ENCODE measurements around the gene ELAVL2.

Gene ELAVL2

DNA sequence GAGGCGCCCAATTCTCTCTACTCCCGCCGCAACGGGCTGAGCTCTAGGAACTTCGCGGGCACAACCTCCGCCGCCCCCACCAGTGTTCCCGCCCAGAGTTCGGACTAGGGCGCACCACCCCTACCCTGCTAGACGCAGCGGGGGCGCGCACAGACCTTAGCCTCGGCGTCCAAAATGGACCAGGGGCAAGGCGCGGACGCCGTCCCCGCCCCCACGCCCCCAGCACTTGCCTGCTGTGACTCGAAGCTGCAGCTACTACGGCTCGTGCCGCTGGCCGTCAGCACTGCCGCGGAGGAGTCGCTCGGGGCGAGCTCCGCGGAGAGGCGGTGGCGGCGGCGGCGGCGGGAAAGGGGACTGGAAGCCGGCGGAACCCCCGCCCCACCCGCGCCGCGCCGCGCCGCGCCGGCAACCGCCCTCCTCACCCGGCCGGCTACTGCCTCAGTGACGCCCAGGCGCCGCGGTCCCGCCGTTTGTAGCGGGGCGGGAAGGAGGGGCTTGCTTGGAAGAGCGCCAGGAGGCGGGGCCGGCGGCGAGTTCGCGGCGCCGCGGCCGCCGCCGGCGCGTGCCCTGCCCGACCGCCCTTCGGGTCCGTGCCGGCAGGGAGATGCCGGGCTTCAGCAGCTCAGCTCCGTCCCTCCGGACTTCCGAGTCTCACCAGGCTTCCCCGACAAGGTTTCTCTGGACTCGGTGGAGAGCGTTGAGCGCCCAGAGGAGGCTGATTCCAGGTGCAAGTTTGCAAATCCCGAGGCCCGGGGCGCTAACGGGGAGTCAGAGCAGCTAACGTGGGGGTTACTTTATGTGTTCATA is 4.5 kb downstream of the ELAVL2 start:
- DNase-seq, result no peak

DNA sequence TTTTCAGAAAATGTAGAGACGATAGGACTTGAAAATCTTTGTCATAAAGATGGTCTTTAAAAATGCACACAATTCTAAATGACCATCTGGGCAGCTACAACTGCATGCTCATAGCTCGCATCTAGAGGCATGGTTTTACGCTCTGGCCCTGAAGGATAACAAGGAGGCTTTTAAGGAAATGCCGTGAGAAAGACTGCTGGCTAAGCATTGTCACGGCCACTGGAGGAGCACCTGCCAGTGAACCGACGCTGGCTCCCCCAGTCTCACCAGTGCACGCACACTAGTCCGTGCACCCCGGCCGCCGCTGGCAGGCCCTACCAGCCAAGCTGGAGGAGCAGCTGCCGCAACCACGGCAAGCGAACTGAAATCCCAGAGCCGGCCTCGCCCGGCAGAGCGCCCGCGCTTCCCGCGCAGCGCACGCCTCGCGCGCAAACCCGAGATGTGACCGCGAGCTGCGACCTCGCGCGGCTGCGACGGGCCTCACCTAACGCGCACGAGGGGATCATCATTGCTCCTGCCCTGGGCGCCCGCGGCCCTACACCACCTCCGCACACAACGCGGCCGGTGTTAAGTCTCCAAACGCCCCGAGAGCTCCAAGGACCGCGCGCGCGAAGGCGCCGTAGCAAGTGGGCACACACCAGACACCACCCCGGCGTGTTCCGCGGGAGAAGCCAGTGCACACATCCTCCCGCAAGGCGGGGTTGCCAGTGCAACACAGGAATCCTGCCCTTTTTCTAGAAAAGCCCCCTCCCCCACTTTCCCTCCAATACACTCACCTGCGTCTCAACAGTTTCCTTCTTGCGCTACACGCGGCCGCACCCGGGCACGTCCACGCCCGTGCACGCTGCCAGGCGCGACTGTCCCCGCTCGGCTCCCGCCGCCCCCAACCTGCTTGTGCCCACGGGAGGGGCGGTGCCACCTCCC is 5.3 kb downstream of the ELAVL2 start:
- no peak for DNase-seq

DNA sequence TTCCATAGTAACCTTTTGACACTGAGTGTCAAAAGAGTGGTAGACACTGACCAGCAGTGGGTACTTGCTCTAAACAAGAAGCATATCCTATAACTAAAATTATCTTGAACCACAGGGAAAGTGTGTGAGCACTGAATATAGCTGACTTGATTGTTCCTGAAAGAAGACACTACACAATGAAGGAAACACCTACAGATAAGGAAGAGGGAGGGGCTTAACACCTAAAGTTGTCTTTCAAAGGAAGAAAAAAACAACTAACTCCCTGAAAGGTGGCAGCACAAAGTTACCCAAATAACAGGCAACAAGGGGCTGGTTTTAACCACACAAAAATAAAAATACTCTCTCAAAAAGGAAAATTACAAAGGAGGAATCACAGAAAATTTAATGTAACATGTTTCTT is 6.6 kb downstream of the ELAVL2 start:
- DNase-seq, result no peak

DNA sequence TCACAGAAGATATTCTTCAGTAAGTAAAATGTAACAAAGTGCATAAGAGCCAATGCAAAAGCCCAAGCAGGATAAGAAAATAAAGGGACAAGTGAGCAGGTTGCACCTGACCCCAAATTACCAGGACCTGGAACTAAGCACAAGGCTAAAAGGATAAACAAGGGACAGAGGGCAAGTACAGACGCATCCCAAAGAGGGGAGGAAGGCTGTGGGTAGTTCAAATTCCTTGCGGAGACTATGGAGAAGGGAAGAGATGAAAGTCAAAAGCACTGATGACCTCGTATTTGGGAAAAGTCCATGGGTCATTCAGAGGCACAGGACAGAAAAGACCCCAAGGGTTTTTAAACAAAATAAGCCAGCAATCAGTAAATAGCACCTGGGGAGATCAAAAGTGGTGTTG is 11.8 kb downstream of the ELAVL2 start:
- no peak for DNase-seq

DNA sequence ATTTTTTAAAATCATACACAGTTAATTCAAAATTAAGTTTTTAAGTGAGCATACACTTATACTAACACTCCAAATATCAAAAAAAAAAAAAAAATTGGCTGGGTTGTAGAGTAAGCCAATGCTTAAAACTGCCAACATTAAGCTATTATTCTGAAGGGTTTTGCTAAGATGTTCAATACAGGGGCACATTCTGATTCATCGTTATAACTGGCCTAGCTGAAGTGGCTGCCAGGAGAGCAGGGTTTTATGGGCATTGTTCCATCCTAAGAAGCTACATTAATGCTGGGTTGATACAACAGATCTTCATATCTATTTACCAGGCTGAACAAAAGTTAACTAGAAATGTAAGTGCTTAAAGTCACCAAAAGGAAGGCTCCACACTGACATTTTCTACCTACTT is 13.4 kb downstream of the ELAVL2 start:
- no peak for DNase-seq

DNA sequence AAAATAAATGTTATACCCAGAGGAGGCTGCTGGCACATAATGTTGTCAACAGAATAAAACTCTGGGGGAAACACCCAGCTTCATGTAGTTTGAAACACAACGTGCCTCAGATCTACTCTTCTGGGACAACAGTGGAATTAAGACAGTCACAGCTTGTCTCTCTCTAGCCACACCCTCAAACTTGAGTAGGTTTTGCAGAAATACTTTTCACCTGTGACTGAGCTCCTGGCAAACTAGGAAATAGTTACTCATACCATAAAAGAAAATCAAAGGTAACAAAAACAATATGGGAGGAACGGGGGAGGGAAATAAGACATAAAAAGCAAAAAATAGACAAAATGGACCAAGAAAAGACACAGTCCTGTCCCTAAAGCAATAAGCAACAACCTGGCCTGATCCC is 14.4 kb downstream of the ELAVL2 start:
- DNase-seq, result no peak

DNA sequence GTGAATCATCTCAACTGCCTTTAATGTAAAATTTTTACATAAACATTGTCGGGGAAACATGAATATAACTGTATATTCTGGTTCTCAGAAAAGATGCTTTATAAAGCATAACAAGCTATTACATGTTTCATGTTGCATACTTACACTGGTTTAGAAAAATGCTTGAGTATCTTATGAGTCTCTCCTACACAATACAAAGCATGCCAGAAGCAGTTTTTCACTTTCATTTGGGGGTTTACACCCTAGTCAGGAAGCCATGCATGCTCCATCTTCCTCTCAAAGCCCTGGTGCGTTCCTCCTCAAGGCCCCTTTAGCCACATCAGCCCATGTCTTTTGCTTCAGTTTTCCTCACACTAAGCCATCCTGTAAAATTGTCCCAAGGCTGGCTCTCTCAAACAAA is 22.8 kb downstream of the ELAVL2 start:
- DNase-seq, result no peak

DNA sequence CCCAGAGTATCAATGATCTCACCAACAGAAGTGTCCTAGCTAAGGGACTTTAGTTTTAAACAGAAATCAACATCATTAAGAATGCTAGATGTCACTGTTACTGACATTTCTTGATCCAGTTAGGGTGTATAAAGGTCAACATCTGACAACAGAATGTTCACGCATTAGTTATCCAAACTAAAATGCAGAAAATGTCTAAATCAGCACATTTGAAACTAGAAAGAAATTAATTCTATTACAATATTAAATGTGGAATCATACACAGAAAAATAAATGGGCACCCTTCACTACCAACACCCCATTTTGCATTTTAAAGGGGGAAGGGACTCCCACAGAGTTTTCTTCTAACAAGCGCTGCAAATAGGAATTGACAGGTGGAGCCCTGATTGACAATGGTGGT is 24.5 kb downstream of the ELAVL2 start:
- DNase-seq, result no peak

DNA sequence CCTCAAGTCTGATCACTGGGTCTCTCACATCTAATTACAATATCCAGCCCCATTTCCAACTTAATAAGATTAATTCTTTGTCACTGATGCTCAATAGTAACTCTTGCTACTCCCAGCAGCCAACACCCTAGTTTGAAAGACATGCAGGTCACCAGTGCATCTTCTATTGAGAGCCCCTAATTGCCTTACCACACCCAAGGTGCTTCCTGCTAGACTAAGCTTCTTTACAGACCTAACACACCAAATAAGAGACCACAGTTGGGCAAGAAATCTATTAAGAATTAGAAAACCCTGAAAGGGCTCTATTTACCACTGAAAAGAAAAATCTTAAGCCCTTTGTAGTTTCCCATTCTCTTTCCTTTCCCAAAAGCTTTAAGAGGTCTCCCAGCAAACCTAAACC is 26.5 kb downstream of the ELAVL2 start:
- no peak for DNase-seq

DNA sequence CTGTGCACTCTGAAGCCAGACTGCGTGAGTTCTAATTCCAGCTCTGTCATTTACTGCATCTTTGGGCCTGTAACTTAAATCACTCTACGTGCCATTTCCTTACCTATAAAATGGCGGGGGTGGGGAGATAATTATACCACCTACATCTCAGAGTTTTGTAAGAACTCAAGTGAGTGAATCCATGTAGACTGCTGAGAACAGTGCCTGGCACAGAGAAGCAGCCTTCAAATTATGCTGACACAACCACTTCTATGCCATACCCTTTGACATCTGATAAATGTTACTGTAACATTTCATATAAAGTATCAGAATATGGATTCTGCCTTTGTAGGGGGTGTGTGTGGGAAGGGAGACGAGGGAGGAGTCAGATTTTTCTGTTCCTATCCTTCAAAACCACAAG is 27.7 kb downstream of the ELAVL2 start:
- DNase-seq, result no peak

DNA sequence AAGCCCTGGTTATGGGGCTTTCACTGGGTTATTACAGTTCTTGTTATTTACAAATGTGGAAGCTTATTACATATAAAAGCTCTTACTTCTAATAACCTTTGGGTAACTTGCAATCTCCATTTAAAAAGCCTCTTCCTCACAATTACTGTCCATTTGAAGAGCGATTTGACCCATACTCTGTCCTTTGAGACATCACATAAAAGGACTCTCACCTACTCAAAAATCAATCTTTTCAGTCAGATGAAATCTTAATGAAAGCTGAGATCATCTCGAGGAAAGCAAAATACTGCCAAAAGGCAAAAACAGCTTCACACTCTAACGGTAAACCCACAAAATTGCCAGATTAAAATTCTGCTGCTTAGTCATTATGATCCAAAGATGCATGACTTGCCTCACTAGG is 29.8 kb downstream of the ELAVL2 start:
- no peak for DNase-seq

DNA sequence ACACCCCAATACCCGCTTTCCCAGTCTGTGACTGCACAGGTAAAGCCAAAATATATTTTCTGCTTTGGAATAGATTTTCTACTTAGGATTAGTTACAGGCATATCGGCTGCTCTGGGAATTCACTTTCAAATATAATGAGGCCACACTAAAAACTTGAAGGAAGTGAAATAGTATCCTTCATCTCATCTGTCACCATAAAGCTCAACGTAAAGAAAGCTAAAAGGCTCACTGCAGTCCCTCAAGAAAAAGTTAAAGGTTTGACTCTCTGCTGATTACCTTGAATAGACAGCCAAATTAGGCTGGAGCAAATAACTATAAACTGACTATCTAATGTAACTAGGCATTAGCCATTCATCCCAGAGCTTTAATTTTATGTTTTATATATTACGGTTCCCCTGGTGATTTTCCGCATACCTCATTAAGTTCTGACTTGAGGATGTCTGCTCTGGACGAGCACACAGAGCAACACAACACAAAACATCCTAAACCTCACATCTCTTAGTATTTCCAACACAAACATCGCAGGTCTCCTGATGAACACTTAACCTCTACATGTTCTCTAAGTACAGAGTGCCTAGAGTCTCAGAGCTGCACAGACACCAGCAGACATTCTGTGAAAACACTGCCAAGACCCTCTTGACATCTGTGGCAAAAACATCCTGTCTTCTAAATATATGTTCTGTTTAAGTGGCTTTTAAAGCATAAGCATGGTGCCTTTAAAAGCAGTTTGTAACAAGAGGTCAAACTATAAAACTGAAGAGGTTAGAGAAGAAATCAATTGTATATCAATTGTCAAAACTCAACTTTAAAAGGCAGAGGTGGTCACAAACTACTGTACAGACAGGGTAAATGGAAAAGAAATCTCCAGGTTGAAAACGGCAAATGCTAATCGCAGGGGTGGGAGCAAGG is 35.4 kb downstream of the ELAVL2 start:
- no peak for DNase-seq

DNA sequence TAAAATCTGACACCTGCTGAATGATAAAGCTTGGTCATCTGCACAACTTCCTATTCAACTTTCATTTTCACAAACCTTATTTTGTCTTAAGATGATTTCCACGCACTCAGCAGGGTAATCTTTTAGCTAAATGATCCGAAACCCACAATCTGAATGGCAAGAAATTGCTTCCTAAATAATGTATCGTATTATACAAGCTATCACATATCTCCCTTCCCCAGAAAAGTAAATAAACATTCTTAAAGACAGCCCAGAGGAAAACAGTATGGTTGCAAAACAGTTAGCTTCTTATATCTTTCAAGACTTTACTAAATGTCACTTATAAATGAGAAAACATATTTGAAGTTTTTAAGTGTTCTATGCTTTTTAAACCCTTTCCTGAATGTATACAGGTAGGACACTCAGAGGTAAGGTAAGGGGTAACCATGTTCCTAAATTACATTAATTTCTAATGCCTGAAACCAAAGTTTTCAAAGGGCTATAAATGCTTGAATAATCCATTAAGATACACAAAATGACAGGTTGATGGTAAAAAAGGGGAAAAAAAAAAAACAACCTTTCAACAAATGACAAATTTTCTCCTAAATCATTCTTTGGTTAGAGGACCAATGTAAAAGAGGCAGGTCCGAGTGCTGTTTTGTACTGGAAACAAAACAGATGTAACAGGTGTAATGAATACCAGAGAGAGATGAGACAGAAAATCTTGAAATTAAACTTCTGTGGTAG is 36.3 kb downstream of the ELAVL2 start:
- DNase-seq, result no peak

DNA sequence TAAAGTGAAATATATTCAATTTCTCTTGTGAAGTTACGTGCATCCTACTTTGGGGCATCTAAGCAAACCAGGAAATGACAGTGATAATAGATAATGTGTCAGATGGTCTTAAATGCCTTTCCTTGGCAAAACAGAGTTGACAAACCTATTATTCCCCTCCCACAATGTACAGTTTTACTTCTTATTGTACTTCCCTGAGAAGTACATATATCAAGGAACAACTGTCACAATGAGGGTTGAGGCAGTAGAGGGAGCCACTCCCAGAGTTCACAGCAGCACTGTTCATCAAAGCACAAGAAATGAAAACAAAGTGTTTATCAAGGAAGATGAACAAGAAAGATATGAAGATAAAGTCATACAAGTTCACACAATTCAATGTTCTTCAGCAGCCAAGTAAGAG is 41.1 kb downstream of the ELAVL2 start:
- DNase-seq, result no peak

DNA sequence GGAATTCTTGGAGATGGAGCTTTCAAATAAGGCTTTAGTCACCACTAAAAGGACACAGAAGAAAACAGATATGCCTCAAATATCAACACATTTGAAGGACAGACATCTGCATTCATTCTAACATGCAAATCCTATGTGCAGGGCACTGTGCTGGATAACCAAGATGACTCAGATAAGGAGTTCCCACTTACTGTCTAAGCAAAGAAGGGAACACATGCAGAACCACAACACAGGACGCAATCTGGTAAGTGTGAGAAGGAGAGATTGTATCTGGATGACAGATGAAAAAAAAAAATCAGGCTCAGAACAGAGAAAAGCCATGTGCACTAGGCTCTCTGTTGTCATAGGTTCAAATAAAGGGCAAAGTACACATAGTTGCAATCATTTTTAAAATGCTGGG is 42.5 kb downstream of the ELAVL2 start:
- no peak for DNase-seq

DNA sequence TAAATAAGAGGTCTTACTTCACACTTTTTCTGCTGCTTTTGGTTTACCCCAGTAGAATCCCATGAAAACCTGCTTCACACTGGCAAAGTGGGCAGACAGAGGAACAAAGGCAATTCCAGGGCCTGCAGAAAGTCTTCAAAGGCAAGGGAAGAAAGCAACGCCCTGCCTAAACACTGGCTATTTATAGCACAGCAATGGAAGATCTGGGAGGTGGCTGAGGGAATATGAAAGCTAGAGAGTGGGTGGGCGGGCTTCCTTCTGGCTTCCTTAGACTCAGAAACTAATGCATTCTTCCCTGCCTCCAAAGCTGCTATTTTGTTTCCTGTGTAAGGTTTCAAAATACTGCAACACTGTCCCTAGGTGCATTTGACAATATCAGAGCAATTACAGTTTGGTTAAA is 46.8 kb downstream of the ELAVL2 start:
- no peak for DNase-seq

DNA sequence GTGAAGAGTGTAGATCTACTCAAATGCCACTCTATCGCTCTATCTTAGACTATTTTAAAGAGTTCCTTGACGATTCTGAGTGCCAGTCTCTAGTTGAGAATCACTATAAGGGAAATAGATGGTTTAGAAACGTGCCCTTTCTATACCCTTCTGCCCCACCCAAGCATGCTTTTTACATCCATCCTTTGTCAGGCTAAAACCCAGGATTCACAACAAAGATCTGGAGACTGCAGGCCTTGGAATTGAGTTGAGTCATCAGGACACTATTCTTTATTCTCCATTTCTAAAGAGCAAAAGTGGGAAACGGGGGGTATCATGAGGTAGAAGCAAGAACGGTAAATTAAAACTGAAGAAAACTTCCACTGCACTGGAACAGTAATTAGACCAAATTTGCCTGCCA is 48.7 kb downstream of the ELAVL2 start:
- DNase-seq, result no peak

DNA sequence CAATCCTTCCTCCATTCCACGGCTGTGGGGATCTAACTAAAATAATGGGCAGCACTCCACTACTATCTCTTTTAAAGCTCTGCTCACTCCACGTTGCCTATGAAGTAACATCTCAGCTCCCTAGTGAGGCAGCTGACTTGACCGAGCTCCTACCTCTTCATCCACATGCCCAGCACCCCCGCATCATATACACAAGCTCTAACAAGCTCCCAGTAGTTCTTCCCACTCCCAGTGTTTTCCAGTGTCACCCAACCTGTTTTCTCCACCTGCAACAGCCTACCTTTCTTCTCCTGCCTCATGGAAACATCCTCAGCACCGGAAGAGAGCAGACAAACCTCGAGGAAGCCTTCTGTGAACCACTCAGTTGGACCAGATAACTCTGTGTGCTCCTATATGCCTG is 50.5 kb downstream of the ELAVL2 start:
- DNase-seq, result no peak

DNA sequence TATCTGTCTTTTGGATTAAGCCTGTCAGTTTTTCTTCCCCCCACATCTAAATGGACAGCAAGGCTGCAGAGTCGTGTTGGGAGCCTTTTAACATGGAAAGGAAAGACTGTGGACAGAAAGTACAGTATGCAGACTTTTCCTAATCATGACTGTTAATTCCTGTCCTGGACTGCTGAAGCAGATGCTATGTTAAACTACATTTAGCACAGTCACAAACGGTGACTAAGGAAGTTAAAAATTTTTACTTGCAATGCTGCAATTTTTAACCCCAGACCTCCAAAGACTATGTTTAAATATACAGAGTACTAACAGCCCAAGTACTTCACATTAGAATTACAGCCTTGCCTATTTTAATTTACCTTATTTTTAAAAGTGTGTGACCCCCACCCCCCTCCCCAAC is 51.8 kb downstream of the ELAVL2 start:
- DNase-seq, result no peak

DNA sequence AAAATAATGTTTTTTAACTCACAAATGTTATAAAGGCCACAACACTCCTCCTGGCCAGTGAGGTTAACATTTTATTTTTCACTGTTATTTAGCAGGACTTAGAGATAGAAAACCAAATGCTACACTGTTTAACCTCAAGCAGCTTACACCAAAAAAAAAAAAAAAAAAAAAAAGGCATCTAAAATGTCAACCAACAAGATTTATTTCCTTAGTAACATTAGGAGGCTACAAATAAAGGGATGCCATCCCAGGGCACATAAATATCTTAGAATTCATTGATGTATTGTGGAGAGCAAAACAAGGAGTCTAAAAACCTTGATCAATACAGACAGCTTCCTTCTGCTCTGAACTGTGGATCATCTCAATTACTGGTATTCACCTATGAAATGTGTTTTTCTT is 53.7 kb downstream of the ELAVL2 start:
- no peak for DNase-seq

DNA sequence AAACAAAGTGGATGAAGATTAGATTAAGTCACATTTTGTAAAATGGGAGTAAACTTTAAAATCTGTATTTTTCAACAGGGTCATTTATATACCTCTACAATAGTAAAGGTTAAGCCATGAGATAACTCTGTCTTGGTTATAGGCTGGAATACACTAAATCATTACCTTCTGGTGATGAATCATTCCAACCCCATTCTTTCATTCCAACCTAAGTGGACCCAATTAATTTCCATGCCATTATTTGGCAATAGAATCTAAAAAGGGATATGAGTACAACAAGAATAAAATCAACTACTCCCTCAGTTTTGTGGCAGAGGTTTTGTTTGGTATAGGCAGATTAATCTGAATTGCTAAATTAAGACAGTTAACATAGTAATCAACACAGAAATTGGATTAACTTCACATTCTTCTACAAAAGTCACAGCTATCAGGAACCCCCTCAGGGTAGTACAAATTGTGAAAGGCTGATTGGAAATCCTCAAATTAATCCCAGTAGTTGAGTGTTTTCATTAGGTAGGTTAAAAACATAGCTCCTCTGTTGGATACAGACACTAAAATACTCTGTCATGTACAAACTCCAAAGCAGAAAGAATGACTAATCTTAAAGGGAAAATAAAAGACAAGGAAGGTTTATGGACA is 54.2 kb downstream of the ELAVL2 start:
- DNase-seq, result no peak

All from effector CD4-positive, alpha-beta T cell (primary cell).